C4-2B (cell line): ENCODE data around the gene GRB10.
A peak's percentile ranks its signal among the peaks of the same experiment; 100 is the strongest.
"Not testable (repeated sequence)": the region's sequence is repeated elsewhere in the genome, so short reads cannot be mapped to it uniquely, and the experiment has no call there.

Experiments used
- H3K27ac ChIP-seq: fragments of 450-650 bp; 2 replicates; pipeline ENCODE4 v1.5.1; 2017
- ZFX ChIP-seq: fragments of 450-650 bp; IDR thresholded peaks from 2 replicates; pipeline ENCODE4 v1.6.1; 2017
- TF ChIP-seq, protein P1 (sequence below): fragments of 450-650 bp; conservative IDR thresholded peaks from 2 replicates; pipeline ENCODE4 v1.5.1; 2017; ENCODE audit warnings: mild to moderate bottlenecking

Gene GRB10

DNA sequence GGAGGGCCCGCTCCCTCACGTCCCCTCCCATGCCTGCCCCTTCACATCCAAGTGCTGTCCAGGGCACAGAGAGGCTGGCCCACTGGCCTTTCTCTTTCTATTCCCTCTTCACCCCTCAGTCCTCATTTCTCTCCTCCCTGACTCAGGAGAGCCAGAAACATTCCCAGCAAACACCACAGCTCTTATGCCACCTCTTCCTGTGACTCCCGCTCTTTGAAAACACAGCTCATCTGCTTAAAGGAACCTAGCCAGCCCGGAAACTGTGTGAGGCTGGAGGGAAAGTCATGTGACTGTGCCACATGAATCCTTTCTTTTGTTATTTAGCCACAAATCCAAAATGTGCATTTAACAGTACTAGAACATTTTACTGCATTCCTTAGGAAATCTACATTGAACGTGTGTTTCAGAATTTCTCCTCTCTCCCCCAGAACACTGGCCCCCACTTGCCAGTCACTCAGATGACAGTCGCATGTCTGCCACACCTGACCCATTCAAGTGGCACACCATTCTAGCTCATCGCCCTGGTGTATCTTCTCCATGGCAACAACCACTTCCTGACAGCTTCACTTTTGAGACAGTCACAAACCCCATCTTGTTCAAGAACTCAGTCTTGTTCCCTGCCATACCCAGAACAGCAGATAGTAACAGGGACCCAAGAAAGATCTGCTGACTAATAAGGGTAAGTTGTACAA, 42.8 kb downstream of the GRB10 start:
- peak overlapping the region; percentile 47 for H3K27ac ChIP-seq
- TF ChIP-seq, protein P1, sequence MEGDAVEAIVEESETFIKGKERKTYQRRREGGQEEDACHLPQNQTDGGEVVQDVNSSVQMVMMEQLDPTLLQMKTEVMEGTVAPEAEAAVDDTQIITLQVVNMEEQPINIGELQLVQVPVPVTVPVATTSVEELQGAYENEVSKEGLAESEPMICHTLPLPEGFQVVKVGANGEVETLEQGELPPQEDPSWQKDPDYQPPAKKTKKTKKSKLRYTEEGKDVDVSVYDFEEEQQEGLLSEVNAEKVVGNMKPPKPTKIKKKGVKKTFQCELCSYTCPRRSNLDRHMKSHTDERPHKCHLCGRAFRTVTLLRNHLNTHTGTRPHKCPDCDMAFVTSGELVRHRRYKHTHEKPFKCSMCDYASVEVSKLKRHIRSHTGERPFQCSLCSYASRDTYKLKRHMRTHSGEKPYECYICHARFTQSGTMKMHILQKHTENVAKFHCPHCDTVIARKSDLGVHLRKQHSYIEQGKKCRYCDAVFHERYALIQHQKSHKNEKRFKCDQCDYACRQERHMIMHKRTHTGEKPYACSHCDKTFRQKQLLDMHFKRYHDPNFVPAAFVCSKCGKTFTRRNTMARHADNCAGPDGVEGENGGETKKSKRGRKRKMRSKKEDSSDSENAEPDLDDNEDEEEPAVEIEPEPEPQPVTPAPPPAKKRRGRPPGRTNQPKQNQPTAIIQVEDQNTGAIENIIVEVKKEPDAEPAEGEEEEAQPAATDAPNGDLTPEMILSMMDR = no peak
- no peak for TF ChIP-seq ZFX

DNA sequence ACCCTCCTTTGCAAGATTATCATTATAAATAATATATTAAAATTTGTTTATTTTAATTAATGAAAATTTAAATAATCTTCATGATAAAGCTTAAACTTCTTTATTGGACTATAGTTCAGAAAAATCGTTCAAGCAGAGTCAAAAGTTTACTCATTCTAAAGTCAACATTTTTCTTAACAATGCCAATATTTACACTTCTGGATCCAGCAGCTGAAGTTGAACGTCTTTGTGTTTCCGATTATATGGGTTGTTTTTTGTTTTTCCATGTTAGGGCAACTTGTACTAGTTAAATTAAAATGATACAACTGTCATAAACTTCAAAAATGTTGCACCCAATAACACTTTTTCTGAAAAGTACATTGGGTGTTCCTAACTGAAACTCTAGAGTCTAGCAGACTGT, 43.8 kb downstream of the GRB10 start:
- no peak for TF ChIP-seq ZFX
- TF ChIP-seq, protein P1 = no peak
- H3K27ac ChIP-seq = peak overlapping the region; percentile 47; the same call in 1 of the 2 replicates

DNA sequence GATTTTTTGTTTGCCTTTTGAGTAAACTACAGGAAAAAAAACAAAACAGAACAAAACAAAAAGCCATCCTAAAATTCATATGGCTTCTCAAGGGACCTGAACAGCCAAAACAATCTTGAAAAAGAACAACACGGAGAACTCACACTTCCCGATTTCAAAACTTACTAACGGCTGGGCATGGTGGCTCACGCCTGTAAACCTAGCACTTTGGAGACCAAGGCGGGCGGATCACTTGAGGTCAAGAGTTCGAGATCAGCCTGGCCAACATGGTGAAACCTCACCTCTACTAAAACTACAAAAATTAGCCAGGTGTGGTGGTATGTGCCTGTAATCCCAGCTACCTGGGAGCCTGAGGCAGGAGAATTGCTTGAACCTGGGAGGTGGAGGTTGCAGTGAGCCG, 46.9 kb downstream of the GRB10 start:
- H3K27ac ChIP-seq = not testable (repeated sequence)

DNA sequence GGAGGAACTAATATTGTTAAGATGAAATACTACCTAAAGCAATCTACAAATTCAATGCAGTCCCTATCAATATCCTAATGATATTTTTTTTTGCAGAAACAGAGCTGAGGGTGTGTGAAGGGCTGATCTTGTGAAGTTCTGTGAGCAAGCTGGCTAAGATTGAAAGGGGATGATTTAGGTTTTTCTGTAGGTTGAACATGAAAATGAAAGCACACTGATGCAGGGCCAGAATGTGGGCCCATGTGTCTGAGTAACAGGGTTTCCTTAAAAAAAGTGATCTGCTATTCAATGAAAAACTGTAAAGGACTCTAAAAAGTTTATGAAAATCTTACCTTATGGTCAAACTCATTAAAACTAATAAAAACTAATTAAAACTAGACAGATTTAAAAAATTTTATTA, 47.4 kb downstream of the GRB10 start:
- no peak for TF ChIP-seq ZFX
- TF ChIP-seq, protein P1 = no peak
- no peak overlapping the region for H3K27ac ChIP-seq

DNA sequence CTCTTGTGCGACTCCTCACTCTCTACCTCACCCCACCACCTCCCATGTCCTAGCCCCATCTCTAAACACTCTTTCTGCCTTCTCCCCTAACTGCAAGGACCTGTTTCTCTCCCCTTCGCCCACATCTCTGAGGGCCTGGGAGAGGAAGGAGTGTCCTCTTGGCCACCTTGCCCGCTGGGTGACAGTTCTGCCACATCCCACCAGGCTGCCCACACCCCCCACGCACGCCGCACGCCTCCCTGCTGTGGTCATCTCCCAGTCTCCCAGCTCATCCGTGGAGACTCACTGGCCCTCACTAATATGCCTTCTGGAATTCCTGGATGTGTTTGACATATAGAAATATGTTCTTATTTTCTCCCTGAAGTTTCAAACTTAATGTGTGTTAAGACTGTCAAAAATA, 48.5 kb downstream of the GRB10 start:
- no peak overlapping the region for H3K27ac ChIP-seq
- TF ChIP-seq, protein P1 = no peak
- no peak for TF ChIP-seq ZFX

DNA sequence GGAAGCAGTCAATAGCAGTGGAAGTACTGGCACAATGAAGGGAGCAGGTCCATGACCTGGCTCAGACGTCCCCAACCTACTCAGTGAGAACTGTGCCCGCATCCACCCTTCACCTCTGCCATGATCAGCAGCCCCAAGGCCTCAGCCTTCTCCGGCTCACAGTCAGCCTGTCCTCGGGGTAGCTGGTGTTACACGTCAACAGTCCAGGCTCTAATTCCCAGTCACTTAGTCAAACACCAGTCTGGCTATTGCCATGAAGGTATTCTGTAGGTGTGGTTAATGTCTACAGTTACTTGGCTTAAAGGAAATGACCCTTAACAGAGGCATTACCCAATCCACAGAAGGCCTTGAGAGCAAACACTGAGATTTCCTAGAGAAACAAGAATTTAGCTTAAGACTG, 49.1 kb downstream of the GRB10 start:
- TF ChIP-seq, protein P1 = no peak
- TF ChIP-seq ZFX = no peak
- H3K27ac ChIP-seq = no peak overlapping the region

DNA sequence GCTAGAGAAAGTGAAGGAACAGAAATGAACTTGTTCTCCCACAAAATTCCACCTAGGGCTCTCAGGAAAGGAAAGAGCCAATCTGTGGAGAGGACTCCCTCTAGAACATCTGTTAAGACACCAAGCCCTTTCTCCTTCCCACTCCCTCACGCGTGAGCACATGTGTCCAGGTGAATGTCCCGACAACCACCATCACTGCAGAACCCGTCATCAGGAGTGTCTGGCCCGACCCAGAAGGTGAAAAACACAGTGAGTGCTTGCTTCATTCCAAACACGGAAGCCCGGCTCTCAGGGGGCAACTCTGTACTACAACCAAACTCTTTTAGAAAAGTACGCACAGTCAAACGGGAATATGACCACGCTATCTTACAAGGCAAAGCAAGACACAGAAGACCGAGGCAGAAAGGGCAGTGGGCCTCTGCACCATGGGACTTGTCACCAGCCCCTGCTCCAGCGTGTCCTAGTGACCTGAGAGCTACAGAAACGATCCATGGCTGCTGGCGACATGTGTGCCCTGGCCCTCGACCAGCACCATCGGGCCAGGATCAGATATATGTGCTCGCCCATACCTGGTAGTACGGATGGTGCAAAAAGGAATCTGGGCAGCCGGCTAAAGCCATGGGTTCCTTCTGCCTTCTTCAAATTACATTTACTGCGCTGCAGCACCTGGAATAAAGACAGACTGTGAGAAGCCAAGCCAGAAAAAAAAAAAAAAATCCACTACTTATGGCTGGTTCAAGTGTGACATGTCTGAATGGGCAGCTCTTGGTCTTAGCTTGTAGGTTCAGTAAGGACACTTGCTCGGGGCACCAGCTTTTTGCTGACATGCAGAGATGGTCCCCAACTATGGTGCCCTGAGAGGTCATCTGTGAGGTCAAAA, 50.8 kb downstream of the GRB10 start:
- TF ChIP-seq, protein P1 = no peak
- TF ChIP-seq ZFX = no peak
- H3K27ac ChIP-seq = no peak overlapping the region
